Activated CD4-positive, CD25-positive, alpha-beta regulatory T cell treated with anti-CD3 and anti-CD28 coated beads, Interleukin-2, amount 50 U/mL, for 24 hours (primary cell): ENCODE results near the gene CCDC12.
"Not testable (repeated sequence)": the region's sequence is repeated elsewhere in the genome, so short reads cannot be mapped to it uniquely, and the experiment has no call there.

Source experiments
- ATAC-seq, 2 donors: fragments of 150-1000 bp; cut with Tn5 transposase; one replicate each; pipeline ENCODE4 v1.10.0; 2021; ENCODE audit warnings: mild to moderate bottlenecking in 1 of 2, moderate library complexity in 1 of 2

Gene CCDC12

DNA sequence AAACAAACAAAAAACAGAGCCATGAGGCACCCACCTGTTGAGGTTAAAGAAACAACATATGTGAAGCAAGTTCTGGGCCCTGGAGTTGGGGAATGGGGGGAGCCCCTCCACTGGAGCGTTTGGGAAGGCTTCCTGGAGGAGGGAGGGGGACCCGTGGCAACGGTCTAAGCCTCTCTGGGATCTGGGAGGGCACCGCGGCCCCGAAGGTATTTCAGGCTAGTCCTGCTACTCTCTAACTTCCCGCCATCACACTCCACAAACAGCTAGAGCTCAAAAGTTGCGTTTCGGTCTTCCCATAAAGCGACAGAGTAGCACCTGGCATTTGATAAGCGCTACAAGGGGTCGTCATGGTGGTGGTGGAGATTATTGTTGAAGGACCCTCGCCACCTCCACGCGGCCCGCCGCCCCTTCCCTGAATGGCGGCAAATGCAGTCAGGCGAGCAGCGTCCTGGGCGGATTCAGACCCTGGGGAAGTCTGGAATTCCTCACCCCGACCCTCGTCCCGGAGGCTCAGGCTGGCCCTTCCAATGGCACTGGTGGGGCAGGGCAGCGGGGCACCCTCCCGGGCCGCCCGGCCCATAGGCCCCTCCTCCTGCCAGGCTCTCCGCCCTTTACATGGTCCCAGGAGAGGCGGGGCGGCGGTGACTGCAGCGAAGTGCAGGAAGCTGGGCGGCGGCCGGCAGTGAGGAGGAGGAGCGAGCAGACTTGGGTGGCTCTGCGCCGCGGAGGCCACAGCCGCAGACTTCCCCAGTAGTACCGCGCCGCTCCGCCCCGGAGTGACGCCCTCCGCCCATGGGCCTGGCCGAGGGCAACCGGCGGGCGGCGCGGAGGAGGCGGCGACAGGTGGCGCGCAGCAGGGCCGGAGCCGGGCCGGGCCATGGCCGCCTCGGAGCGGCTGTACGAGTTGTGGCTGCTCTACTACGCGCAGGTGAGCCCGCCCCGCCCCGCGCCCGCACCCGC lies 2.7 kb upstream of the CCDC12 start, which contains the start of gene NBEAL2:
Gene NBEAL2, plus strand, starts transcription at position 682 of the 960 bp plus-strand sequence. Its CDS starts 196 bp downstream, at position 878.
- ATAC-seq, result peak; percentile 83 to 86

DNA sequence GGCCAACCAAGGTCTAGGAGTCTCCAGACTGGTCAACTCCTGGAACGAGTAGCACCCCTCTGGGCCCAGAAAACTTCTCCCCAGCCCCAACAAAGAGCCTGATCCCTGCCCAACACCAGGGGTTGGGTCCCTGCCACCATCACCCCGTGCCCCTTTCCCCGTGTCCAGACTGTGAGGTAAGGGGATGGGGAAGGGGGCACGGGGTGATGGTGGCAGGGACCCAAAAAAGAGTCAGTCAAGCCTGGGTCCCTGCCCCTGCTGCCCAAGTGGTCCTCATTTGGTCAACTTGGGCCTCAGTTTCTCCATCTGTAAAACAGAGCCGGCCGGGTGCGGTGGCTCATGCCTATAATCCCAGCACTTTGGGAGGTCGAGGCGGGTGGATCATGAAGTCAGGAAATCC lies 1.8 kb upstream of the CCDC12 start:
- no peak for ATAC-seq

DNA sequence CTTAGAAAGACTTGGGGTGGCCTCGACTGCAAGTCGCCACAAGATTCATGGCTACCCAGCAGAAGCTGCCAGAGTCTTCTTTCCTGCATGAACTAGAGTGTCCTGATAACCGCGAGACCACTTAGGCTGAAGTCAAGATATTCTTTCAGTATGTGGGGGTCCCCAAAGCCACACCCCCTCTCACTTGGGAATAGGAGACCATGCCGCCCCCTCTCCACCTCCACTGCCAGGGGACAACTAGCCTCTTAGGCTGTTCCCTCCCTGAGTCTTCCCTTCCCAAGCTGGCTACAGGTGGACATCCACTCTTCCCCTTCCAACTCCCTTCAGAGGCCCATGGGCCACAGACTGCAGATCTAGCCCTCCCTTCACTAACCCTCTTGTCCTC lies 1.3 kb upstream of the CCDC12 start:
- no peak for ATAC-seq

DNA sequence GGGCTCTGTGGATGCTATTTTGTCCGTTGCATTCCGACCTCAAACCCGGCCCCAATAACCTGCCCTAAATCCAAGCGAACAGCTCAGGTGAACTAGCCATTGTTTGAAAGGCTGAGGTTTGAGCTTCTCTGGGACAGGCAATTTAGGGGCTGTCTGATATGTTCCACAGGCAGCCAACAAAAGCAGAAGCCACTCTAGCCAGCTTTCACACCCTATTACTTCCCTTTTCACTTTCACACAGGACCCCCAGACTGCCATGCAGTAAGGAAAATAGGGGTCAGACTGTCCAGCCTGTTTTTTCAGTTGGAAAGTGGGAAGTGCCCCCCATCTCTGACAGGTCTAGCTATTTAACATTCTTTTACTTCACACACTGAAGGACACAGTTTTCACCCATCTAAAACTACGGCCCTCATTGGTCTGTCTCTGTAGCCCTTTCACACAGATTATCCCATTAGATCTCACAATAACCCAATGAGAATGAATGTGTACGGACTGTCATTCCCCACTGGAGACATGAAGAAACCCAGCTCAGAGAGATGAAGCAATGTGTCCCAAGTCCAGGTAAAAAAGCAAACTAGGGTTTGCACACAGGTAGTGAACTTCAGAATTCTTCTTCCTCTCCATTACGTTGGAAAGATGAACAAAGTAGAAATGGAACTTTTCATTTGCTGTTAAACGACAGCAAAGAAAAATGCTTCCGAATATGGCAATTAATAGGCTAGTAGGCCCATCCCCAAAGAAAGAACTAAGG lies 1.9 kb downstream of the CCDC12 start:
- ATAC-seq, result no peak

DNA sequence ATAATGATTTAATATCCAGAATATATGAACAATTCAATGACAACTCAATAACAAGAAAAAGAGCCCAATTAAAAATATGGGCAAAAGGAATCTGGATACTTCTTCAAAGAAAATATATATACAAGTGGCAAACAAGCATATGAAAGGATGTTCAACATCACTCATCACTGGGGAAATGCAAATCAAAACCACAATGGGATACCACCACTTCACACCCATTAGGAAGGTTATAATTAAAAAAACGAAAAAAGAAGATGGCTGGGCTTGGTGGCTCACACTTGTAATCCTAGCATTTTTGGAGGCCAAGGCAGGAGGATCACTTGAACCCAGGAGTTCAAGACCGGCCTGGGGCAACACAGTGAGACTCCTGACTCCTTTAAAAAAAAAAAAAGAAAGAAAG lies 4.1 kb downstream of the CCDC12 start:
- ATAC-seq, result no peak

DNA sequence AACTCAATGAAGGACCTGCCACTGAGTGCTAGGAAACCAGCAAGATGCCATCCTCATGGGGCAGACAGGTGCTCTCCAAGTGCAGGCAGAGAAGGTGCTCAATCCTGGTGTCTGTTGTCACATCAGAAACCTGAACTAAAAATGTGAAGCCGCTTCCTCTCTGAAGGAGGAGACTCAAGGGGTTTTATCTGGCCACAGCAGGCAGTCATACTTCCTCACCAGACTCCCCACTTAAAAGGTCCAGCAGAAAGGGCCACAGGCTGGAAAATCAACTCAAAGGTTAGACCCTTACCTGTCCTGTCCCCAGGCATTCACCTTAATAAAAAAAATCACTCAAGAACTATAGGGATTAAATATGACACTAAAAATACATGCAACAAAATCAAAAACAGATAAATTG lies 4.8 kb downstream of the CCDC12 start:
- ATAC-seq, result no peak

DNA sequence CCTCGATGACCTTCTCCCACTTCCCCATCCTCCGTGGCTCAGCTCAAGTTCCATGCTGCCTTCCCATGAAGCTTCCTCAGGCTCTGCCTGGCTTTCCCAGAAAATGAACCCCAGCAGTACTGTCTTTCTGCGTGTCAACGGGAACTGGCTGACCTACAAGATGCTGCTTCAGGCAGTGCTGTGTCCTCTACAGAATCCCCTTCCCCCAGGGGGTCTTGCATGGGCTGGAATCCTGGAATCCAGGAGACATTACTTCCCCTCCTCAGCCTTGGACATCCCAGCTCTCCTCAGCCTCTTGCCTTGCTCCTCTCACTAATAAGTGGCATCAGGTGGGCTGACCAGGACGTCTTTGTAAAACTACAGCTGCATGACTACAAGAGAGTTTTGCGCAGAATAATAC lies 5.4 kb downstream of the CCDC12 start:
- no peak for ATAC-seq

DNA sequence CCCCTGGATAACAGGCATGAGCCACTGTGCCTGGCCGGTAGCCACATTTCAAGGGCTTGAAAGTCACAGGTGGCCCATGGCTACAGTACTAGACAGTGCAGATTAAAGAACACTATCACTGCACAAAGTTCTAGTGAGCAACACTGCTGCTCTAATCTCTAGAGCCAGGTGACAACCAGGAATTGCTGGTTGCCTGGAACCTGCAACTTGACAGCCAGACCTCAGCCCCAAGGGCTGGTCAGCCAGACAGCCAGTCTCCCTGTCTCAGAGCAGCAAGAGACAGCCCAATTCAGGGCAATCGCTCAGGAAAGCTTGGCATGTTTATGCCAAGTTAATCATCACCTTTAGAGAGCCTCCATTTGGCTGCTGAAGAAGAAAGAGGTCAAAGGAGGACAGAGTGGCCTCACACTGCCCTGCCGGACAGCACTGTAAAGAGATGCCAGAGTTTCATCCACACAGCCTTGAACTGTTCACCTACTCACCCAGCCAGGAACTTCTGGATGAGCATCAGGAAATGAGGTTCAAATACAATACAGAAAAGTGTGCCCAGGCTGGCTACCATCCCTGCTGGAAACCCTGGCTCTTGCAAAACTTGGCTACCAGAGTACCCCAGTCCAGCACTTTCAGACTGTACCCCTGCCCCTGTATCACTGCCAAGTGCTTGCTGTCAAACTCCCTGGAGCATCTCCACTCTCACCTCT lies 6.0 kb downstream of the CCDC12 start:
- no peak for ATAC-seq

DNA sequence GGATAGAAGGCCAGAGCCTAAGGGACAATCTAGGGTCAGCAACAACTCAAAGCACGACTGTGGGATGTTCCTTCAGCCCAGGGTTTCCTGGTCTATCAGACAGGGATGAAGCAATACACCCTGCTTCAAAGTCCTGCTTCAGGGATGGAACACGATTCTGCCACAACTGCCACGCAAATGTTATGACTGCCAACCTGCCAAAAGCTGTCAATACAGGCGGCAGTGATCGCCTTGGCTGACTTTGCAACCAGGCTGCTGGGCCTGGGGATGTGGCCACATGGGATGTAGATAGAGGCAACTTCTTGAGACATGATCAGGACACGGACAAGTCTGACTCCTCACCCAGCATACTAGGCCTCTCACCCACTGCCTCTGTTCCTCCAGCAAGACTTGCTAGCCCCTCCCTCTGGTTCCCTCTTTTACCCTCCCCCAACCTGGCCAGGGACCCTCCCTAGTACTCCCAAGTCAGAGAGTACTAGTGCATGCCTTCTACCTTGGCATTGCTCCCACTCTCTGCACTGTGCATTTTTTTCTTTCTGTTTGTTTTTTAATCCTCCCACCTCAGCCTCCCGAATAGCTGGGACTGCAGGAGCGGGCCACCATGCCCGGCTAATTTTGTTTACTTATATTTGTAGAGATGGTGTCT lies 7.6 kb downstream of the CCDC12 start:
- ATAC-seq, result no peak

DNA sequence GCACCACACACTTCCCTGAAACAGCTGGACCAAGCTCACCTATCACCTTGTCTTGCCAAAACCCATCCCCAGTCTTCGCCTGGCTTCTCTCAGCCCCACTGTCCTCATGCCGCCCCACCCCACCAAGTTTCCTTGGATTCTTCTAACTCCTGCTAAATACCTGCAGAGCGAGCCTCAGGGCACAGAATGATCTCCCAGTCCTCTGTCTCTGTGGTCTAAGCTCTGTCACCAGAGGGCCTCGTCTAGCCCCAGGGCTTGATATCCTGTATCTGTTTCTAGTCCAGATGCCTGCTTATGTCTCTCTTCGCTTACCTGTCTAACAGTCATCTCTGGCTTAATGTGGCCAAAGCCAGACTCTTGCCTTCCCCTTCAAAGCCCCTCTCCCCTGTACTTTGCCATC lies 9.7 kb downstream of the CCDC12 start:
- ATAC-seq, result peak in 1 of 2 donors; percentile 48

DNA sequence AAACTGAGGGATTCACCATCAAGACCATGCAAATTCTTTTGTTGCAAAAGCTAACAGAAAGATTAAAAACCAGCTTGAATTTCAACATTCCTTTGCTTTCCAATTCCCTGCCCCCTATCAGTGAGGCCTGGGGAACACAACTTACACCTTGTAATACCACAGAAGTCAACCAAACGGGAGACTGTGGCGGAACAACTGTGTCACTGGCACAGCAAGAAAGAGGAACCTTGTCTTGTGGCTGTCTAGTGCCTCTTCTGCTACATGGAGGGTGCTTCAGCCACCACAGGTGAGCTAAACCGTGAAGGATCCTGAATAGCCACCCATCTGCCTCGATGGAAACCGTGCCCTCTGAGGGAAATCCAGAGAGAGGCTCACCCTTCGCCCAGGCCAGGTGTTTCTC lies 11.4 kb downstream of the CCDC12 start:
- ATAC-seq, result no peak

DNA sequence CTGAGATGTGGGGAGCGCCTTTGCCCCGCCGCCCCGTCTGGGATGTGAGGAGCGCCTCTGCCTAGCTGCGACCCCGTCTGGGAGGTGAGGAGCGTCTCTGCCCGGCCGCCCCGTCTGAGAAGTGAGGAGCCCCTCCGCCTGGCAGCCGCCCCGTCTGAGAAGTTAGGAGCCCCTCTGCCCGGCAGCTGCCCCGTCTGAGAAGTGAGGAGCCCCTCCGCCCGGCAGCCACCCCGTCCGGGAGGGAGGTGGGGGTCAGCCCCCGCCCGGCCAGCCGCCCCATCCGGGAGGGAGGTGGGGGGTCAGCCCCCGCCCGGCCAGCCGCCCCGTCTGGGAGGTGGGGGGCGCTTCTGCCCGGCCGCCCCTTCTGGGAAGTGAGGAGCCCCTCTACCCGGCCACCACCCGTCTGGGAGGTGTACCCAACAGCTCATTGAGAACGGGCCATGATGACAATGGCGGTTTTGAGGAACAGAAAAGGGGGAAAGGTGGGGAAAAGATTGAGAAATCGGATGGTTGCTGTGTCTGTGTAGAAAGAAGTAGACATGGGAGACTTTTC lies 12.4 kb downstream of the CCDC12 start:
- ATAC-seq, result not testable (repeated sequence)

DNA sequence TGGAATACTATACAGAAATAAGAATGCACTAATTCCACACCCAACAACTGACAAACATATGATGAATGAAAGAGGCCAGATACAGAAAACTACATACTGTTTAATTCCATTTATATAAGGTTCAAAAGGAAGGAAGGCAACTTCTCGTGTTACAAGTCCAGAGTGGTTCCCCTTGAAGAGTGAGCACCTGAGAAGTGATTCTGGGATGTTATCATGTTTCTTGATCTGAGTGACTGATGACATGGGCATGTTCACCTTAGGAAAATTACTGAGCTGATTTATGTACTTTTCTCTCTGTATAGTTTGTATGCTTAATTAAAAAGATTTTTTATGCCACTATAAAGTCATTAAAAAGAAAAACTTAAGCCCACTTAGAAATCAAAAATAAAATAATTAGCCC lies 13.6 kb downstream of the CCDC12 start:
- no peak for ATAC-seq

DNA sequence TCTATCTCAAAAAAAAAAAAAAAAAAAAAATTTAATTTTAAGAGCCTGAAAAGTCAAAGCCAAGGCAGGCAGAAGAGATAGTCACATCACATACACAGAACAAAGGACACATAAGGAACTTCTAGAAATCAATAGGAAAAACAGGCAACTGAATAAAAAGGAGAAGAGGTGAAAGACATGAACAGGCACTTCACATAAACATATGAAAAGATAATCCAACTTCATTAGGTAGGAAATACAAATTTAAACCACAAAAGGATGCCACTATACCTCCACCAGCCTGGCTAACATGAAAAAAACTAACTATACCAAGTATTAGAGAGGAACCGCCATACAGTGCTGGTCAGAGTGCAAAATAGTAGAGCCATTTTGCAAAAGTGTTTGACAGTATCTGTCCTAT lies 14.1 kb downstream of the CCDC12 start:
- ATAC-seq, result no peak

DNA sequence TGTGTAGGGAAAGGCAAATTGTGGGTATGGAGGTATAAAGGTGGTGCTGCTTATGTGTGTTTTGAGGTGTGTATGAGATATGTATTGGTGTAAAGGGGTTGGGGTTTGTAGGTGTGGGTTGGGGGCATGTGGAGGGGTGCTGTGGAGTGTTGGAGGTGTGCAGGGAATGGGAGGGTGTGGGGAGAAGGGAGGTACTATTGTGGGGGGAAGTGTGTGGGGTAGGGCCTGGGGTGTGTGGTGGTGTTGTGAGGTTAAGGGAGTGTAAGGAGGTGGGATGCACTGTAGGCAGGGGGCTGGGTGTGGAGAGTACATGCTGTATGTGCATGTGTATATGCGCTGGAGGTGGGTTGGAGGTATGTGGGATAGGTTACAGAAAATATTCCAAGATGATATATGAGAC lies 15.7 kb downstream of the CCDC12 start:
- no peak for ATAC-seq

DNA sequence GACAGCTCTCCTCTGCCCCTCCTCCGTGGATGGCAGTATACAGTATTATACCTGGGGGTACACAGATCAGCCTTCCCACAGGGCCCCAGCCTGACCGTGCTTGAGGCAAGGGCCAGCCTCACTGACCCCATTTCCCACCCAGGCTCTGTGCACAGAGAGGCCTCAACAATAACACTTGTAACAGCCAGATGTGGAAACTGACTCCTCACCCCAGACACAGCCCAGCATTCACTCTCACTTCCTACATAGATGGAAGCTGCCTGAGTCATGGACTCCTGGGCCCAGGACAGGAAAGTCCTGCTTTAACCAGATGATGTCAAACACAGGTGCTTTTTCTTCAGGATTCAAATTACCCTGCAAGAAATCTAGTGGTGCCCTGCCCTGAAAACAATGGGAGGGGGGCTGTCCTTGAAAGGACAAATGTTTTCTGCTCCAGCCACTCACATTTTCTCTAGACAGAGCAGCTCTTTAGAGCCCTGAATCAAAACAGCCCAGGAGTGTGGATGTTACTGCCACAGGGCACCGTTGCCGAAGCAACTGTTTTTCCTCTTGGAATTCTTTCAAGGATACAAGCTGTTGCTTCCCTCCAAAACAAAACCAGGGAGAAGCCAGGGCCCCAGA lies 16.4 kb downstream of the CCDC12 start:
- no peak for ATAC-seq

DNA sequence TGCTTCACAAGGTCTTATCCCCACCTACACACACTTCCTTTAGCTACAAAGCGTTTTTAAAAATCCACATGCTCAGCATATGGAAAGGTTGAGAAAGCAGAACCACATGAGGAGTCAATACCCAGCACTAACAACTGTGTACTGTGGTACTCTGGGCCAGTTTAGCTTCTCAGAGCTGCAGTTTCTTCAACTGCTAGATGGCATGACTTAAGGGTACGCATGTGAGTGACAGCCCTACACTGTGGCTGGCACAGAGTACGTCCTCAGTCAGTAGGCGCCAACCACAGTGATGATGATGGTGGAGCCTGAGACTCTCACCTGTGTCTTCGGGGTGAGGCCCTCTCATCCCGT lies 17.4 kb downstream of the CCDC12 start:
- peak; percentile 89 to 91 for ATAC-seq

DNA sequence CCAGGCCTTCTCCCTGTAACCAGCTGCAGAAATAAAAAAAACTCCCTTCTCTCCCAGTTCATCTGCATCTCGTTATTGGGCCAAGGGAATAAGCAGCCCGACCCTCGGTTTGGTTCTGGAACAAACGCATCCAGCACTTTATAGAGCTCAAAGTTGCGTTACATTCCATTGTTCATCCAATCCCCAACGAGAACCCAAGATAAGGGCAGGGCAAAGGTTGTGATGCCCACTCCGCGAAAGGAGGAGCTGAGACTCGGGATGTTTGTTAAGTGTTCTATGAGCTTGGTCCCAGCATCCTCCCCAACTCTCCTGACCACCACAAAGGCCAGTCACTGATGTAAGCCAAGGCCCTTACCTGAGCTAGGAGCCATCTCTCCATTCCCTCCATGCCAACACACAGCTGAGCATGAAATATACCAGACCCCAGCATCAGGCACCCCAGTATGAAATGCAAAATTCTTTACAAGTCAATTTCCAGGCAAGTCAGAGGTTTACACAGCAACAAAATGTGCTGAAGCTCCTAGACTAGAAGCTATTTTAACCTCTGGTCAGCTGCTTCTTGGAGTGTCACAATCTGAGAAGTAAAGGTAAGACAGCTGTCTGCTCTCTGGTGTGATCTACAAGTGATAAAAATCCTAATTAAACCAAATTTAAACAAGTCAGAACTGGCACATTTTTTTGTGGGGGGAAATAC lies 17.9 kb downstream of the CCDC12 start:
- no peak for ATAC-seq

DNA sequence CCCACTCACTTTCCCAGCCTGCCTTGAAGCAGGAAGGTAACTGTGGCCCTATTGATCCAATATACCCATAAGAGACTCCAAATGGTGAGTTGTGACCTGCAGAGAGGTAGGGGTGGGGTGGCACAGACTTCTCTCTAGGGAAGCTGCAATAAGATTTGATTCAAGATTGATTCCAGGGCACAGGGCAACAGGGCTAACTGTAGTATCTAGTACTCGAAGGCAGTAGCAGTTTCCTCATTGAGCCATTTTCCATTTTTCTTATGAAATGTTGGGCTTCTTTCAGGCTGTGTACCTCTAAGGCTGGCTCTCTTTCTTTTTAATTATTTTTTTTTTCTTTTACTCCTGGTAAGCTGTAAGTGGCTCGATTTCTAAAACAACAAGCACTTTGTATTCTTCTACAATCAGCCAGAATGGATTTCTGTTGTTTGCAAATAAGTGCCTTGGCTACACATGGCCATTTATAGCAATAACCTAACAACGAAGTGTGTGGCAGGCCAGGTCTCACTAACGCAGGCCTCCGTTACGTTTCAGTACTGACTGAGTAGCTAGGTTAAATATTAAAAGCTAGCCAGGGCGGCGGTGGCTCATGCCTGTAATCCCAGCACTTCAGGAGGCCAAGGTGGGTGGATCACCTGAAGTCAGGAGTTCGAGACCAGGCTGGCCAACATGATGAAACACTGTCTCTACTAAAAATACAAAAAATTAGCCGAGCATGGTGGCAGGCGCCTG lies 19.3 kb downstream of the CCDC12 start:
- ATAC-seq, result no peak

DNA sequence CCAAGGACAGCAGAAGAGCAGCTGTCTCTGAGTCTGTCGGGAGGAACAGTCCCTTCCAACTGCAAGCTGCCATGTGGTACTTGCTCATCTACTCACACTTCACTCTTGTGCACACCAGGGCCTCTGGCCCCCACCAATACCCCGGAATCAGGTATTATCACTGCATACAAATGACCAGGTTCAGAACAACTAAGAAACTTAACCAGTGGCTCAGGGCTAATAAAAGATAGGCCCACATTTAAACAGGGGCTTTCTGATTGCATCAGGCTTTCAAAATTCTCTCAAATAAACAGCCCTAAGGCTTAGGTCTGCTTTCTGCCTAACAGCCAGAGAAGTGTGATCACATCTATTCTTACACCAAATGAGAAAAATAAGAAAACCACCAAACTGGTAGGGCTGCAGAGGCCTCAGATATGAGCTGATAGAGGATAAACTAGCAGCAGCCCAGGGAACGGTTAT lies 20.7 kb downstream of the CCDC12 start:
- ATAC-seq, result peak; percentile 22 to 28

DNA sequence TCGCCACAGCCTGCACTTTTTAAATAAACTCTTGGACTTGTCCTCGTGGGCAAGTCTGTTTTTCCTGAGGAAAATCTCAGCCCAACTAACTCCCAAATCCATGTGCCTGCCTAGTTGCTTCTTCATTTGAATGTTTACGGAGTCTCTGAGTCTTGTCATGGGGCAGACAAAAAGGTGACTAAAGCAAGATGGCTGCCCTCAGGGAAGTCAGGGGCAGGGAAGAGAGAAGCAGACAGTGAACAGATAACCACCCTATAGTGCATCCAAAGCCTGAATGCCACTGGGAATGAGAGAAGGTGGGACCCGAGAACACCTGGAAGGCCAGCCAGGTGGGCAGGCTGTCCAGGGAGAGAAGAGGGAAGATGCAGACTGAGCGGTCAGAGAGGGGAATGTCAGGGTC lies 21.4 kb downstream of the CCDC12 start:
- ATAC-seq, result no peak
